Adrenal gland (tissue), 5 donors: ENCODE measurements around the gene TRAF2.

ENCODE experiments used
- CTCF ChIP-seq, 6 experiments: fragments of 450-650 bp in 4 of 6; fragments of 200-600 bp in 2 of 6; sonication (generic) in 1 of 6; IDR thresholded peaks; 1 replicate in 5 of 6; 2 replicates in 1 of 6; pipeline versions ENCODE4 v1.5.1 to v1.8.0; 2016 to 2021; ENCODE audit warnings: antibody characterized with exemption in 6 of 6, mild to moderate bottlenecking in 2 of 6, moderate library complexity in 1 of 6
- POLR2A ChIP-seq, 2 donors: fragments of 450-650 bp; IDR thresholded peaks; one replicate each; pipeline ENCODE4 v1.6.1; 2017; ENCODE audit warnings: antibody characterized with exemption in 2 of 2, mild to moderate bottlenecking in 2 of 2, moderate library complexity in 1 of 2
- donor health status: DM: no; HTN: no; CAD: no.

GRCh38 chr9:136888454-136888853 lies 2.1 kb downstream of the TRAF2 start:
- no peak for TF ChIP-seq CTCF (IDR thresholded peaks at IDR 0.05)
- no peak for TF ChIP-seq POLR2A (IDR thresholded peaks at IDR 0.05)
